Gastrocnemius medialis (tissue), 4 donors: ENCODE results near the gene KTN1.

ENCODE experiments used
- CTCF ChIP-seq, 5 experiments: fragments of 450-650 bp in 3 of 5; fragments of 200-600 bp in 2 of 5; sonication (generic) in 2 of 5; IDR thresholded peaks in 4 of 5; conservative IDR thresholded peaks in 1 of 5; 1 replicate in 4 of 5; 2 replicates in 1 of 5; pipeline ENCODE4 v1.5.1; 2016 to 2019; ENCODE audit warnings: antibody characterized with exemption in 5 of 5, mild to moderate bottlenecking in 3 of 5, moderate library complexity in 3 of 5
- POLR2A ChIP-seq, 2 donors: fragments of 450-650 bp; IDR thresholded peaks; one replicate each; pipeline ENCODE4 v1.6.1; 2017; ENCODE audit warnings: antibody characterized with exemption in 2 of 2, mild to moderate bottlenecking in 2 of 2, moderate library complexity in 2 of 2

GRCh38 chr14:55625481-55625880 is 45.5 kb downstream of the KTN1 start:
- TF ChIP-seq CTCF (IDR thresholded peaks at IDR 0.05 in 4 of 5, conservative IDR thresholded peaks at IDR 0.05 in 1 of 5), result no peak
- TF ChIP-seq POLR2A (IDR thresholded peaks at IDR 0.05), result no peak
